ENCODE measurements around the gene CASQ1. TPM values are rescaled to one million over a fixed set of nuclear protein-coding genes. Genes with fewer than 3 reads are reported as not detected.

The CASQ1 gene
- total RNA-seq, 1 experiment from 2014 or later: not detected

DNA sequence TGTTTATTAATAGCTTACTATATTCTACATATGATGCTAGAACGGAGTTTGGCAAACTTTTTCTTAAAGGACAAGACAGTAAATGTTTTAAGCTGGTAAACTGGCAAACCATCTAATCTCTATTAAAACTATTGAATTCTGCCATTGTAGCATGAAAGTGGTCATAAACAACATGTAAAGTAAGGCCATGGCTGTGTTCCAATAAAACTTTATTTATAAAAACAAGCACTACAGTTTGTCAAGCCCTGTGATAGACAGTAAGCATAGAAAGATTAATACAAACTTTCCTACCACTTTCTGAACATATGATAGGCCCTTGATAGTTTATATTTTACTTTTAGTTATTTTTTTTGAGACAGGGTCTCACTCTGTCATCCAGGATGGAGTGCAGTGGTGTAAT is 37.2 kb downstream of the CASQ1 start:
- Mint-ChIP-seq H3K9me3 (ENCODE audit: unreplicated experiment) (no peaks in the 10 kb centered on the region), H3K27me3 (ENCODE audit: insufficient read depth, unreplicated experiment) (no peaks in the 10 kb centered on the region), H3K4me1 (ENCODE audit: low read depth, unreplicated experiment) (no peaks in the 10 kb centered on the region), H3K4me3 (ENCODE audit: unreplicated experiment) (no peak overlapping the region), H3K36me3 (ENCODE audit: insufficient read depth, unreplicated experiment) (peaks cover 39% of the 10 kb centered on the region), H3K27ac (ENCODE audit: unreplicated experiment) (no peak overlapping the region)
- TF ChIP-seq, protein P1, sequence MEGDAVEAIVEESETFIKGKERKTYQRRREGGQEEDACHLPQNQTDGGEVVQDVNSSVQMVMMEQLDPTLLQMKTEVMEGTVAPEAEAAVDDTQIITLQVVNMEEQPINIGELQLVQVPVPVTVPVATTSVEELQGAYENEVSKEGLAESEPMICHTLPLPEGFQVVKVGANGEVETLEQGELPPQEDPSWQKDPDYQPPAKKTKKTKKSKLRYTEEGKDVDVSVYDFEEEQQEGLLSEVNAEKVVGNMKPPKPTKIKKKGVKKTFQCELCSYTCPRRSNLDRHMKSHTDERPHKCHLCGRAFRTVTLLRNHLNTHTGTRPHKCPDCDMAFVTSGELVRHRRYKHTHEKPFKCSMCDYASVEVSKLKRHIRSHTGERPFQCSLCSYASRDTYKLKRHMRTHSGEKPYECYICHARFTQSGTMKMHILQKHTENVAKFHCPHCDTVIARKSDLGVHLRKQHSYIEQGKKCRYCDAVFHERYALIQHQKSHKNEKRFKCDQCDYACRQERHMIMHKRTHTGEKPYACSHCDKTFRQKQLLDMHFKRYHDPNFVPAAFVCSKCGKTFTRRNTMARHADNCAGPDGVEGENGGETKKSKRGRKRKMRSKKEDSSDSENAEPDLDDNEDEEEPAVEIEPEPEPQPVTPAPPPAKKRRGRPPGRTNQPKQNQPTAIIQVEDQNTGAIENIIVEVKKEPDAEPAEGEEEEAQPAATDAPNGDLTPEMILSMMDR (IDR thresholded peaks at IDR 0.05; ENCODE audit: insufficient read depth in 1 of 2, low read depth in 1 of 2, low read length in 1 of 2, severe bottlenecking in 1 of 2, unreplicated experiment in 1 of 2): no peak
- H3K36me3 ChIP-seq (ENCODE audit: control insufficient read depth, insufficient read depth, low read length): peaks cover 2% of the 10 kb centered on the region
- no peaks in the 10 kb centered on the region for H3K27me3 ChIP-seq (replicated peaks; ENCODE audit: control insufficient read depth, insufficient read depth, low read length)
- no peaks in the 10 kb centered on the region for H3K4me1 ChIP-seq
- intact Hi-C loops (cut with micrococcal nuclease; ENCODE audit: unreplicated experiment): no loop called here
- POLR2A ChIA-PET: interaction anchor here (0.7 kb wide), 1 partner anchor 11 kb away, joined by 3 read pairs; no protein-coding TSS in a partner anchor
- BruUV-seq (replicated peaks): no TSS peak
- H3K9me3 ChIP-seq: no peaks in the 10 kb centered on the region
- H3K4me3 ChIP-seq (ENCODE audit: low read depth, low read length): no peak overlapping the region
- CTCF ChIA-PET: interaction anchor here (0.9 to 2.2 kb wide), 2 partner anchors 8 to 34 kb away, joined by 4 to 8 read pairs; no protein-coding TSS in a partner anchor
- DNase-seq: no peak

DNA sequence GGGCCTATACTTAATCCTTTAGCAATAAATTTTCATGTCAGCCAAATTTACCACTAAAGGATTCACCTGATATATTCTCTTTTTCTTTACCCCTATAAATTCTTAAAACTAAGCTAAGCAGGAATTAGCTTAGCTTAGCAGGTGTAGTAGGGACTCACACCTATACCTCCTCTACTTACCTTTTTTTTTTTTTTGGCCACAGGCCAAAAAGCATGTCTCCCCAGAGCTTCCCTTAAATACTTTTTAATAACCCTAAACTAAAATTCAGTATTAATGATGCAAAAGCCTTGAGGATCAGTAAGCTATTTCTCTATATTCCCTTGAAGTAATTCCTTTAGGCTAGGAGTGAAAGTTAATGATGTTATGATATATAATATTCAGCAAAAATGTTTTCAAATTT is 38.1 kb downstream of the CASQ1 start:
- H3K27me3 Mint-ChIP-seq (ENCODE audit: insufficient read depth, unreplicated experiment): no peaks in the 10 kb centered on the region
- H3K27ac Mint-ChIP-seq (ENCODE audit: unreplicated experiment): no peak overlapping the region
- ChIA-PET CTCF (interaction anchor here (0.9 to 2.2 kb wide), 3 partner anchors 9 to 35 kb away, joined by 4 to 8 read pairs (median 4); no protein-coding TSS in a partner anchor), POLR2A (no interaction called here)
- Histone ChIP-seq H3K27me3 (replicated peaks; ENCODE audit: control insufficient read depth, insufficient read depth, low read length) (no peaks in the 10 kb centered on the region), H3K9me3 (no peaks in the 10 kb centered on the region), H3K4me3 (ENCODE audit: low read depth, low read length) (no peak overlapping the region), H3K4me1 (no peaks in the 10 kb centered on the region), H3K36me3 (ENCODE audit: control insufficient read depth, insufficient read depth, low read length) (peaks cover 2% of the 10 kb centered on the region)
- intact Hi-C loops (cut with micrococcal nuclease; ENCODE audit: unreplicated experiment): no loop called here
- no peaks in the 10 kb centered on the region for H3K9me3 Mint-ChIP-seq (ENCODE audit: unreplicated experiment)
- no TSS peak for BruUV-seq (replicated peaks)
- H3K4me1 Mint-ChIP-seq (ENCODE audit: low read depth, unreplicated experiment): no peaks in the 10 kb centered on the region
- TF ChIP-seq, protein P1 (IDR thresholded peaks at IDR 0.05; ENCODE audit: insufficient read depth in 1 of 2, low read depth in 1 of 2, low read length in 1 of 2, severe bottlenecking in 1 of 2, unreplicated experiment in 1 of 2): no peak
- H3K36me3 Mint-ChIP-seq (ENCODE audit: insufficient read depth, unreplicated experiment): peaks cover 42% of the 10 kb centered on the region
- no peak for DNase-seq
- H3K4me3 Mint-ChIP-seq (ENCODE audit: unreplicated experiment): no peak overlapping the region

DNA sequence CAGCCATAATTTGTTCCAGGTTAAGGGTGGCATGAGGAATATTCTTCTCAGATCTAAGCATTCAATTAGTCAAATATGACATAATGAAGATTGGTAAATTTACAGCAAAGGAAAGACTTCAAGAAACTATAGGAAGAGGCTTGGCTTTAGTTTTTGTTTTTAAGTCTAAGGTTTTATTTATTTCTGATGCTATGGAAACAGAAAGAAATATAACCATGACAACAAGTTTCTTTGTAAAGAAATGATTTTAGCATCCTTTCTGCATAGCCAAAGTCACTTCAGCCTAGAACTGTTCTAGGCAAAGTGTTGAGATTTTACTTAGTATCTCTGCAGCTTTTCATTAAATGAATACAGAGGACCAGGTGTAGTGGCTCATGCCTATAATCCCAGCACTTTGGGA is 42.5 kb downstream of the CASQ1 start:
- Mint-ChIP-seq H3K9me3 (ENCODE audit: unreplicated experiment) (no peaks in the 10 kb centered on the region), H3K4me3 (ENCODE audit: unreplicated experiment) (no peak overlapping the region), H3K4me1 (ENCODE audit: low read depth, unreplicated experiment) (no peaks in the 10 kb centered on the region), H3K27ac (ENCODE audit: unreplicated experiment) (no peak overlapping the region), H3K36me3 (ENCODE audit: insufficient read depth, unreplicated experiment) (peaks cover 55% of the 10 kb centered on the region), H3K27me3 (ENCODE audit: insufficient read depth, unreplicated experiment) (no peaks in the 10 kb centered on the region)
- H3K4me1 ChIP-seq: no peaks in the 10 kb centered on the region
- no peaks in the 10 kb centered on the region for H3K27me3 ChIP-seq (replicated peaks; ENCODE audit: control insufficient read depth, insufficient read depth, low read length)
- no peaks in the 10 kb centered on the region for H3K9me3 ChIP-seq
- ChIA-PET POLR2A (no interaction called here), CTCF (interaction anchor here (0.8 kb wide), 1 partner anchor 132 kb away, joined by 4 read pairs; no protein-coding TSS in a partner anchor)
- no TSS peak for BruUV-seq (replicated peaks)
- H3K4me3 ChIP-seq (ENCODE audit: low read depth, low read length): no peak overlapping the region
- TF ChIP-seq, protein P1 (IDR thresholded peaks at IDR 0.05; ENCODE audit: insufficient read depth in 1 of 2, low read depth in 1 of 2, low read length in 1 of 2, severe bottlenecking in 1 of 2, unreplicated experiment in 1 of 2): no peak
- no peaks in the 10 kb centered on the region; the same call in 1 of the 2 replicates for H3K36me3 ChIP-seq (ENCODE audit: control insufficient read depth, insufficient read depth, low read length)
- DNase-seq: no peak
- intact Hi-C loops (cut with micrococcal nuclease; ENCODE audit: unreplicated experiment): no loop called here
